HCT116 (cell line): ENCODE measurements around the gene USP9X. TPM values are rescaled to one million over a fixed set of nuclear protein-coding genes. Genes with fewer than 3 reads are reported as not detected.

Source experiments
- ATAC-seq: fragments of 200-7000 bp; cut with Tn5 transposase; 2 replicates; pipeline ENCODE4 v1.9.1; 2020; ENCODE audit warnings: mild to moderate bottlenecking, moderate library complexity
- BruUV-seq: library from RNA; stranded (reverse); fragments of 400-500 nt; replicated peaks from 2 replicates; lab custom pipeline; 2021; lab: Mats Ljungman, UMichigan
- CTCF ChIA-PET: fragments of 300-600 bp; sonication (Branson Sonifier 250); formaldehyde crosslinking; loops from one replicate; lab custom pipeline; 2021; ENCODE audit warnings: antibody characterized with exemption; lab: Charles Lee
- POLR2A ChIA-PET: fragments of 300-600, 350-600 bp; sonication (Branson Sonifier 250); formaldehyde crosslinking; loops from one replicate; lab custom pipeline; 2021; ENCODE audit warnings: antibody characterized with exemption; lab: Charles Lee
- RAD21 ChIA-PET, 2 experiments: fragments of 300-600 bp; sonication (Branson Sonifier 250); formaldehyde crosslinking; loops; one replicate each; lab custom pipeline; 2023; ENCODE audit warnings: low total read pairs in 2 of 2; ENCODE audit not compliant: uncharacterized antibody in 2 of 2, unreplicated experiment in 2 of 2, low non-redundant PET in 1 of 2; lab: Charles Lee
- DNase-seq: peaks from one replicate; pipeline ENCODE4 v3.0.0-alpha.2; 2010; ENCODE audit warnings: low read depth, low spot score
- H2AFZ ChIP-seq: fragments of 200-600 bp; shearing (Covaris generic), sonication (generic); 2 replicates; pipeline ENCODE4 v1.6.1; 2017; ENCODE audit warnings: low read depth, mixed run types, mixed read lengths, antibody characterized with exemption, low read length; ENCODE audit not compliant: poor library complexity, severe bottlenecking
- H3K27ac ChIP-seq: 2 replicates; pipeline ENCODE4 v1.5.1; 2012; ENCODE audit warnings: low read depth, low read length
- H3K27me3 ChIP-seq: fragments of 200-600 bp; sonication (generic); 2 replicates; pipeline ENCODE4 v1.6.1; 2016; ENCODE audit warnings: mixed run types, low read length, mixed read lengths; ENCODE audit not compliant: insufficient read depth
- H3K36me3 ChIP-seq, 2 experiments: fragments of 200-500 bp in 1 of 2; fragments of 200-600 bp in 1 of 2; sonication (Bioruptor generic) in 1 of 2; sonication (generic) in 1 of 2; 2 replicates each; pipeline versions ENCODE4 v1.5.1 to v1.6.1; 2014 to 2016; ENCODE audit warnings: low read length in 2 of 2, inconsistent platforms in 1 of 2, mixed read lengths in 1 of 2, mixed run types in 1 of 2; ENCODE audit not compliant: insufficient read depth in 2 of 2, control insufficient read depth in 1 of 2
- H3K4me1 ChIP-seq, 2 experiments: fragments of 200-600 bp in 1 of 2; sonication (generic) in 1 of 2; 2 replicates each; pipeline versions ENCODE4 v1.5.1 to v1.6.1; 2012 to 2017; ENCODE audit warnings: low read length in 2 of 2, inconsistent platforms in 1 of 2, mild to moderate bottlenecking in 1 of 2, mixed read lengths in 1 of 2, mixed run types in 1 of 2, moderate library complexity in 1 of 2; ENCODE audit not compliant: insufficient read depth in 2 of 2, control insufficient read depth in 1 of 2
- H3K4me2 ChIP-seq: fragments of 200-600 bp; sonication (generic); 2 replicates; pipeline ENCODE4 v1.6.1; 2017; ENCODE audit warnings: mixed run types, low read length, mixed read lengths
- H3K4me3 ChIP-seq, 2 experiments: fragments of 200-600 bp in 1 of 2; sonication (generic) in 1 of 2; replicated peaks in 1 of 2; 2 replicates each; pipeline ENCODE4 v1.5.1; 2011 to 2016; ENCODE audit warnings: low read length in 2 of 2, control low read depth in 1 of 2, low read depth in 1 of 2, mild to moderate bottlenecking in 1 of 2, mixed read lengths in 1 of 2, mixed run types in 1 of 2
- H3K79me2 ChIP-seq: fragments of 200-600 bp; sonication (generic); 2 replicates; pipeline ENCODE4 v1.6.1; 2017; ENCODE audit warnings: mild to moderate bottlenecking, mixed run types, low read length, moderate library complexity, mixed read lengths; ENCODE audit not compliant: insufficient read depth
- H3K9ac ChIP-seq: fragments of 200-600 bp; sonication (generic); 2 replicates; pipeline ENCODE4 v1.6.1; 2016; ENCODE audit warnings: low read length, mixed read lengths
- H3K9me2 ChIP-seq: fragments of 200-600 bp; sonication (generic), shearing (Covaris generic); 2 replicates; pipeline ENCODE4 v1.6.1; 2017; ENCODE audit warnings: mixed run types, mild to moderate bottlenecking, moderate library complexity; ENCODE audit not compliant: insufficient read depth
- H3K9me3 ChIP-seq, 2 experiments: fragments of 200-500 bp in 1 of 2; fragments of 200-600 bp in 1 of 2; sonication (Bioruptor generic) in 1 of 2; sonication (generic) in 1 of 2; 2 replicates each; pipeline ENCODE4 v1.6.1; 2014 to 2017; ENCODE audit warnings: low read length in 2 of 2, mixed read lengths in 2 of 2, inconsistent platforms in 1 of 2, low read depth in 1 of 2, mild to moderate bottlenecking in 1 of 2, mixed run types in 1 of 2, moderate library complexity in 1 of 2; ENCODE audit not compliant: control insufficient read depth in 1 of 2, insufficient read depth in 1 of 2
- H4K20me1 ChIP-seq: fragments of 200-600 bp; sonication (generic), shearing (Covaris generic); 2 replicates; pipeline ENCODE4 v1.6.1; 2017; ENCODE audit warnings: mixed run types, mild to moderate bottlenecking, moderate library complexity; ENCODE audit not compliant: insufficient read depth
- EGR1 ChIP-seq: IDR thresholded peaks from 2 replicates; pipeline ENCODE4 v1.6.1; 2012; ENCODE audit warnings: low read depth
- EZH2 ChIP-seq: fragments of 200-600 bp; sonication (generic); IDR thresholded peaks from 2 replicates; pipeline ENCODE4 v1.6.1; 2017; ENCODE audit warnings: antibody characterized with exemption, mixed run types
- FOSL1 ChIP-seq: IDR thresholded peaks from 2 replicates; pipeline ENCODE4 v1.6.1; 2012; ENCODE audit warnings: low read depth
- JUND ChIP-seq: IDR thresholded peaks from 2 replicates; pipeline ENCODE4 v1.6.1; 2012
- SP1 ChIP-seq: IDR thresholded peaks from 2 replicates; pipeline ENCODE4 v1.6.1; 2012; ENCODE audit warnings: low read depth
- SRF ChIP-seq: IDR thresholded peaks from 2 replicates; pipeline ENCODE4 v1.6.1; 2012; ENCODE audit warnings: low read depth
- ZNF274 ChIP-seq: fragments of 200-500 bp; sonication (Bioruptor generic); IDR thresholded peaks from 2 replicates; pipeline ENCODE4 v1.6.1; 2014; ENCODE audit warnings: mild to moderate bottlenecking, low read depth, low read length, inconsistent platforms
- intact Hi-C: fragments of 100-400 bp; cut with micrococcal nuclease; formaldehyde crosslinking; loops from 2 replicates; pipeline ENCODE4 v1.10.0; 2022
- total RNA-seq: library from RNA; stranded (reverse); gene quantifications from one replicate; pipeline ENCODE4 v1.2.1, GENCODE V29; 2021; ENCODE audit not compliant: unreplicated experiment
- TF ChIP-seq, protein P1 (sequence below): IDR thresholded peaks from 2 replicates; pipeline ENCODE4 v1.6.1; 2012
- TF ChIP-seq, protein P2 (sequence below): IDR thresholded peaks from 2 replicates; pipeline ENCODE4 v1.6.1; 2011; ENCODE audit warnings: mild to moderate bottlenecking, low read length, moderate library complexity; ENCODE audit not compliant: insufficient replicate concordance; ENCODE audit errors: extremely low read depth

The USP9X gene
- total RNA-seq, 1 experiment from 2014 or later, result 52.4 TPM

DNA sequence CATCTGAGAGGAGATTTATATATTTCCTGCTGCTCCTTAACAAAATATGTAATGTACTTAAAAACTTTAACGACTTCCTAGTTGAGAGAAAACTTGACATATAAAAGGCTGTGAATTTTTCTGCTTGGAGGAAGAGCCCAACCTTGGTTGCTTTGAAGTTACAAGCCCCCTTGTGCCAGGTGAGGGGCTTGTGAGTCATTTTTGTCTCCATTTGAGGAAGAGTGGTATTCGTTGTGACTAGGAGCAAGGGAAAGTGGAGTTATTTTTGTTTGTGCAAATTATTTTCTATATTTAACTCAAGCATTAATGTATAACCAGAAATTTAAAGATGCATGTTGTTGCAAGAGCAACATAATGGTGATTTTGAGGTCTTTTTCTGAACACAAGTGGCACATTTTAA lies 149.7 kb downstream of the USP9X start:
- ChIA-PET POLR2A (no interaction called here), RAD21 (no interaction called here), CTCF (no interaction called here)
- H3K36me3 ChIP-seq, result peaks cover 7% of the 10 kb centered on the region in 2 experiments; a peak in 3 of 4 replicates
- no peaks in the 10 kb centered on the region for H3K27me3 ChIP-seq
- H3K4me1 ChIP-seq, result peaks cover 0 to 8% of the 10 kb centered on the region in 2 experiments; a peak in 2 of 4 replicates
- no peak overlapping the region for H3K27ac ChIP-seq
- H3K9me3 ChIP-seq, result no peaks in the 10 kb centered on the region
- H3K9ac ChIP-seq, result no peak overlapping the region
- H4K20me1 ChIP-seq, result no peaks in the 10 kb centered on the region
- no peak overlapping the region for H2AFZ ChIP-seq
- ATAC-seq, result no peak
- intact Hi-C loops, result no loop called here
- no TSS peak for BruUV-seq
- TF ChIP-seq EGR1 (no peak), JUND (no peak), SRF (no peak), FOSL1 (no peak), SP1 (no peak), ZNF274 (no peak), EZH2 (no peak)
- TF ChIP-seq, protein P1, sequence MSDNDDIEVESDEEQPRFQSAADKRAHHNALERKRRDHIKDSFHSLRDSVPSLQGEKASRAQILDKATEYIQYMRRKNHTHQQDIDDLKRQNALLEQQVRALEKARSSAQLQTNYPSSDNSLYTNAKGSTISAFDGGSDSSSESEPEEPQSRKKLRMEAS, result no peak
- TF ChIP-seq, protein P2, sequence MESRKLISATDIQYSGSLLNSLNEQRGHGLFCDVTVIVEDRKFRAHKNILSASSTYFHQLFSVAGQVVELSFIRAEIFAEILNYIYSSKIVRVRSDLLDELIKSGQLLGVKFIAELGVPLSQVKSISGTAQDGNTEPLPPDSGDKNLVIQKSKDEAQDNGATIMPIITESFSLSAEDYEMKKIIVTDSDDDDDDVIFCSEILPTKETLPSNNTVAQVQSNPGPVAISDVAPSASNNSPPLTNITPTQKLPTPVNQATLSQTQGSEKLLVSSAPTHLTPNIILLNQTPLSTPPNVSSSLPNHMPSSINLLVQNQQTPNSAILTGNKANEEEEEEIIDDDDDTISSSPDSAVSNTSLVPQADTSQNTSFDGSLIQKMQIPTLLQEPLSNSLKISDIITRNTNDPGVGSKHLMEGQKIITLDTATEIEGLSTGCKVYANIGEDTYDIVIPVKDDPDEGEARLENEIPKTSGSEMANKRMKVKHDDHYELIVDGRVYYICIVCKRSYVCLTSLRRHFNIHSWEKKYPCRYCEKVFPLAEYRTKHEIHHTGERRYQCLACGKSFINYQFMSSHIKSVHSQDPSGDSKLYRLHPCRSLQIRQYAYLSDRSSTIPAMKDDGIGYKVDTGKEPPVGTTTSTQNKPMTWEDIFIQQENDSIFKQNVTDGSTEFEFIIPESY, result no peak
- no peak for DNase-seq
- H3K4me2 ChIP-seq, result no peak overlapping the region
- no peaks in the 10 kb centered on the region for H3K9me2 ChIP-seq
- no peaks in the 10 kb centered on the region for H3K79me2 ChIP-seq
- no peak overlapping the region for H3K4me3 ChIP-seq

DNA sequence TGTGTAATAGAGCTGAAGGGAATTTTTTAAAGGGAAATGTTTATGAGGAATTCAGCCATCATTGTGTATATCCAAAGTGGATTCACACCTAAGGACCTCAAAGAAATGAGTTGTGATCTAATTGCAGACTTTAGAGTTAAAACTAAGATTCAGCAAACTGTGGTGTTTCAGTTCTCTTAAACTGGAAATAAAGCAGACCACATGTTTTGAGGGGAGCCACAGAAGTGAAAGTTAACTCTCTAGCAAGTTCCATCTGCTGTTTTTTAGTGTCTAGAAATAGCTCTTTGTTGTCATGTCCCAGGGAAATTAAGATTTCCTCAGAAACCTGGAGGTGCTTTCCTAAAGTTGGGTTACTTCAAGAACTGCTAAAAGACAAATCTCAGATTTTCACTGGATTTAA lies 151.4 kb downstream of the USP9X start:
- ChIA-PET POLR2A (no interaction called here), CTCF (no interaction called here), RAD21 (no interaction called here)
- Histone ChIP-seq H3K9me2 (no peaks in the 10 kb centered on the region), H4K20me1 (no peaks in the 10 kb centered on the region), H3K4me1 (peaks cover 0 to 8% of the 10 kb centered on the region in 2 experiments; a peak in 2 of 4 replicates), H3K4me3 (no peak overlapping the region), H3K27me3 (no peaks in the 10 kb centered on the region), H3K4me2 (no peak overlapping the region), H3K9me3 (no peaks in the 10 kb centered on the region), H3K27ac (no peak overlapping the region), H2AFZ (no peak overlapping the region), H3K9ac (no peak overlapping the region), H3K79me2 (no peaks in the 10 kb centered on the region), H3K36me3 (peaks cover 0 to 4% of the 10 kb centered on the region in 2 experiments; a peak in 3 of 4 replicates)
- intact Hi-C loops, result no loop called here
- no TSS peak for BruUV-seq
- no peak for DNase-seq
- TF ChIP-seq JUND (no peak), FOSL1 (no peak), EGR1 (no peak)
- TF ChIP-seq, protein P1, result no peak
- no peak for ATAC-seq
